GM21786 (cell line): ENCODE measurements around the gene ALOXE3.
"Not testable (repeated sequence)": the region's sequence is repeated elsewhere in the genome, so short reads cannot be mapped to it uniquely, and the experiment has no call there.

ENCODE experiments used
- ATAC-seq: cut with Tn5 transposase; IDR thresholded peaks from one replicate; pipeline ENCODE4 v1.9.1; 2021; ENCODE audit not compliant: unreplicated experiment

The ALOXE3 gene

DNA sequence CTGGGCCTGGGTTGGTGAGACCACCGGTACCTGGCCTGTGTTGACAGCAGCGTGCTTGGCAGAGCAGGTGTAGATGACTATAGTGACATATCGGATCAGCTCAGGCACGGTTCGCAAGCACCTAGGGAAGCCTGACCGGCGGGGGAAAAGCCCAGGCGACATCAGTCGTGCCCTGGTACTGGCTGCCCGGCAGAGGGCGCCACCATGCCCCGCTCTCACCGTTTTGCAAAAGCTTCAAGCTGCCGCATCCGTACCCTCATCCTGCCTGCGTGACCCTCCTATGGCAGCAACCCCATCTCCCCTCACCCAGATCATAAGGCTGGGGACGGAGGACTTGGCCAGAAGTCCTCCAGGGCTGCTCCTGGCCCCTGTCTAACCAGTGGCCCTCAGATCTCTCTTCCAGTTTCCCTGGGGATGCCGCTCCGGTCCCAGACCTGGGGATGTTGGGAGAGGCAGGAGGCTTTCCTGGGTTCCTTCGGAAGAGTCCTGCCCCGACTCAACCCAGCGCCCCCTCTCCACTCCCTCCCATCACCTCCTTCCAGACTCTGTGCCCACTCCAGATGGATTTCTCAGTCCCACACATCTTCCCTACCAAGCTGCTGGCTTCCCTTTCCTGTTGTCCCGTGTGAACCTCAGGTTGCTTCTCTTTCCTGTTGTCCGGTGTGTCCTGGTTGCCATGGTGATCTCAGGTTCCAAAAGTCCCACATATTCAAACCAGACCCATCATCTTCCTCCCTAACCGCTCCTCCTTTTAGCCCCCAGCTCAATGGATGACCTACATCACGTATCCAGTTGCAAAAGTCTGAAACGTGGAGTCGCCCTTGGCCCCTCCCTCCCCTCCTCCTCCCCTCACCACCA is 44.5 kb downstream of the ALOXE3 start:
- no peak for ATAC-seq

DNA sequence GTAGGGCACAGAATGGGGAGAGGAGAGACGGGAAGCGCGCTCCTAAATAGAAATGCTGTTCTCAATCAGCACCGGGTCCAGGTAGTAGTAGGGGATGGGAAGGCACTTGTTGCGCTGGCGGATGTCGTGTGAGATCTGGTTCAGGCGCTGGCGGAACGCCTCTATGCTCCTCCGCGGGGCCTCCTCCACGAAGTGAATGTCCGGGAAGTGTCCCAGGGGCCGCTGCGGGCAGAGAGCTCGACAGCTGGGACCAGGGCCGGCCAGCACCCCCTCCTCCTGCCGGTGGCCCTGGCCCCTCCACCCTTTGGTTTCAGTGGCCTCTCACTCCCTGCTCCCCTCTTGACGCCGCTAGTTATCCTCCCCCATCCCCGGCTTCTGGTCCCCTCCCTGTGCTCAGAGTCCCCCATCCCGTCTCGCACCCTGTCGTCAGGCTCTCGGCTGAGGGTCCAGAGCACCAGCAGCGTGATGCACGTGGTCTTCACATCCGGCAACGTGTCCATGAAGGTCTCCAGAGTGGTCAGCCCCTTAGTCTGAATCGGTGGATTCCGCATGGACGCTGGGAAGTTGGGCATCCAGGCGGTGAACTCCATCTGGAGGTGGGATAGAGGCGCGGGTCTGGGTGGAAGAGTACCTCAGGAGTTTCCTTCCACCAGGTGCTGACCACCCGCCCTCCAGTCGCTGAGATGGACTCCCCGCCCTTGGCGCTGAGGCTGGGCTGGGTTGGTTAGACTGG is 45.4 kb downstream of the ALOXE3 start:
- ATAC-seq, result no peak

DNA sequence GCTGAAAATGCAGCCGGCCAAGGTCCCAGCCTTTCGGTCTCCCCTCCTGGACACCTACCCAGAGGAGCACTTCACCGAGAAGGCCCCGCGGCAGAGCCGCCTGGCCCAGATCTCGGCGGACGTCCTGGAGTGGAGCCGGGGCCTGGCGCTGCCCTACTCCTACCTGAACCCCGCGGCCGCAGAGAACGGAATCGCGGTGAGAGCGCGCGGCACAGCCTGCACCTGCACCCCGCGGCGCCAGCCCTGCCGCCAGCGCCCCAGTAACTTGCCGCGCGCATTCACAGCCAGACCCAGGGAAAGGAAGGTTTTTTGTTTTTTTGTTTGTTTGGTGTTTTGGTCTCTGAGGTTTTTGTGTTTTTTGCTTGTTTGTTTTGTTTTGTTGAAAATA is 46.0 kb downstream of the ALOXE3 start:
- ATAC-seq, result no peak

DNA sequence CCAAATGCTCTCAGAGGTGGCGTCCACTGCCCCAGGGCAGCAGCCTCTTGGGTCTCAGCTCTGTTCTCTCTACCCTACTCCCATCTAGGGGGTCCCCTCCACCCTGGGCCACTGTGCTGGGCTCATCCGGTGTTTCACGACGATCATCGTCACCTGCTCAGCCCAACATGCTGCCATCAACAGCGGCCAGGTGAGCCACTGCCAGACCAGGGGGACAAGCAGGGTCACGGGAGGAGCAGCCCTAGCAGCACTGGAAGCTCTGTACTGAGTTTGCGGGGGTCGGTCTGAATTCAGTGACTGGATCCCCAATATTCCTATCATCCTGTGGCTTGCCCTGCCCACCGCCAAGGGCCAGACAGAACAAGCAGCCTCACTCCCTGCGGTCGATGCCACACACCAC is 46.8 kb downstream of the ALOXE3 start:
- no peak for ATAC-seq

DNA sequence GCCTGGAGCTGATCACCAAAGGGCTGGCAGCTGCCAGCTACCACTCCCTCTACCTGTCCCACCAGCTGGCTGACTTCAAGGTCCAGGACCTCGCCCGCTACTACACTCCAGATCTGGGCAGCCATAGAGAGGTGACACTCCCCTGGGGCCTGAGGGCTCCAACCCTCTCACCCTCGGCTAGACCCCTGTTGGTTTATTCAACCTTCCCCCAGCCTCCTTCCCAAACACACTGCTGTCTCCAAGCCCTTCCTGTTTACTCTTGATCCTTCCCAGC is 48.8 kb downstream of the ALOXE3 start:
- ATAC-seq, result no peak

DNA sequence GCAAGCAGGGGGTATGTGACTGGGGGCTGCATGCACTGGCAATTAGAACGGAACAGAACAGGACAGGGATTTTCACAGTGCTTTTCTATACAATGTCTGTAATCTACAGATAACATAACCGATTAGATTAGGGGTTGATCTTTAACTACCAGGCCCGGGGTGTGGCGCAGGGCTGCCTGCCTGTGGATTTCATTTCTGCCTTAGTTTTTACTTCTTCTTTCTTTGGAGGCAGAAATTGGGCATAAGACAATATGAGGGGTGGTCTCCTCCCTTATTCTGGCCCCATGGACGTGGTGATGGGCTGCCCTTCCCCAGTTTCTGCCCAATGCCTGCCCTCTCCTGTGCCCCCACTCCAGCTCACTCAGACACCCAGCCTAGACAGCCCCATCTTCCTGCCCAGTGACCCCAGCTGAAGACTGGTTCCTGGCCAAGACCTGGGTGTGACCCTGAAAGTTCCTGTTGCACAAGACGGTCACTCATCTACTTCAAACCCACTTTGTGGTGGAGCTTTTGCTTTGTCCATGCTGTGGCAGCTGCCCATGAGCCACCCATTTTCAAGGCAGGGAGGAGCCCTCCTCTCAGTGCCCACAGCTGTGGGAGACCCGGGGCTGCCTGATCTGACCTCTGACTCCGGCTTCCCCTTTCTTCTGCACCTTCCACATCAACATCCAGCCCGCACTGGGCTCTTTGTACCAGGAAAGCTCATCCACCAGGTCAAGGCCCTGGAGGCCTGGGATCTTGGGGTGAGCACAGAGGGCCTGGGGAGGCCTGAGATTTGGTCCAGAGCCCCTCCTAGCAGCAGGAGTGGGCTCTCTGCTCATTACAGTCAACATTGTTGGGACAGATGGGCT is 49.4 kb downstream of the ALOXE3 start:
- ATAC-seq, result no peak

DNA sequence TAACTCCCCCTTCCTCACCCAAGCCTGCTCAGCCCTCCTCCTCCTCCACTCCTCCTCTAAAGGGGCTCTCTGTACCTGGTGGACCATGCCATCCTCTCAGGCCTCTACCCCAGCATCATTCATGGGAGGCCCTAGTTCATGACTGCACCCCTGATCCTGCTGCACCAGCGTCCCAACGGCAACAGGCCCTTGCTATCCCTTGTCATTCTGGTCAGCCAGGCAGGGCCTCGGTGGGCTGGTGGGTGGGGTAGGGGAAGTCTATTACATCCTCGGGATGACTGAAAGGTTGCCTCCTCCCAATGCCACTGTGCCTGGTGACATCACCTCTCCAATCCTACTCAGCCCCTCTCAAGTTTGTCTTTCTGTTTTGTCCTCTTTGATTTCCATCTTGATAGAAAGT is 50.5 kb downstream of the ALOXE3 start:
- ATAC-seq, result no peak

DNA sequence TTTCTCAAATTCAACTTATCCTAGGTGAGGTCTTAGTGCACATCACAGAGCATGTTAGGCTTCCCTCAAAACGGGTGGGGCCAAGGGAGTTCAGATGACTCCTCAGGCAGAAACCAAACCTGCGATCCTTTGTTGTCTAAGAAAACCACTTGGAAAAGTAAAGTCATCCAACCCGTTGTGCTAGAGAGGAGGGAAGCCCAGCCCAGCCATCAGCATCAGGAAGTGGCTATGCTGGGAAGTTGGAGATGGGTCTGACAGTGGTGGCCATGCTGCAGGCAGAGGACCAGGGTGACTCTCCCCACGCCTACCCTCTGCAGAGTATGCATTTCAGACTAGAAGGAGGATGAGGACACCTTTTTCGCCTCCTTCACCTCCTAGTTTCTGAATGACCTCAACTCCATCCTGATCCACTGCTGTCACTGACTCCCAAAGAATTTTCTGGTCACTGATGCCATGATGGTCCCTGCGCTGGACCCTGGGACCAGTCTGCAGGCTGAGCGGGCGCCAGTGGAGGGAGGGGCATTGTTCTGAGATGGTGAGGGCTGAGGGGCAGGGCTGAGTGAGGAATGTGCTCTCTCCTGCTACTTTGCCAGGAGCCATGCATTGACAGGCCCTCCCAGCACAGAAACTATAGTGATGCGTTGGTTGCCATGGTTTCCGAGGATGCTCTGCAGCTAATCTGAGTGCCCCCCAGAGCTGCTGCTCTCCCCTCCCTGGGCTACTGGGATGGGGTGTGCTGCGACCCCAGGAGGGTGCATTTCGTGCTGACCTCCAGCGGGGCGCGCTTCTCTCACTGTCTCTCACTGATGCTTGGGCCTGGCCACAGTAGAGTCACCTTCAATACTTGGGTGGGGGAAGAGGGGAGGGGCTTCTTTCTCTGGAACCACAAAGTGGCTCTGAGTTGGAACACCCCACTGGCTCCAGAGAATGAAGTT is 51.2 kb downstream of the ALOXE3 start:
- no peak for ATAC-seq

DNA sequence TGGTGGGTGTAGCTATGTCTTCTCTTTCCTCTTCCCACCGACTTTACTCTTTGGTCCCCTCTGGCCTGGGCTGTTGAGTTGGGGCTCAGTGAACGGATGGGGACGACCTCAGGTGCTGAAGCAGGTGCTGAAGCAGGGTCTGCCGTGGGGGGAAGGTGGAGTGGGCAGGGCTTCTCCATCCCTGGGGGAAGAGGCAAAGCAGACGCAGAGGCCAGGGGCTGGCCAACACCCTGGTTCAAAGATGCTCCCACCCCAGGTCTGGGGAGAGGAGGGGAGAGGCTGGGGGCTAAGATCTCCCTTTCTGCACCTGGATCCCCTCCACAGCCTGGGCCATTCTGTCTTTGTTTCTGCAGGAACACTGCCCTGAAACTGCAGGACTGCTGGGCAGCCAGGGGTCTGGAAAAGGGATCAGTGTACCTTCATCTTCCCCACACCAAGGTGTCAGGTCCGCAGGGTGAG is 53.7 kb downstream of the ALOXE3 start:
- no peak for ATAC-seq

DNA sequence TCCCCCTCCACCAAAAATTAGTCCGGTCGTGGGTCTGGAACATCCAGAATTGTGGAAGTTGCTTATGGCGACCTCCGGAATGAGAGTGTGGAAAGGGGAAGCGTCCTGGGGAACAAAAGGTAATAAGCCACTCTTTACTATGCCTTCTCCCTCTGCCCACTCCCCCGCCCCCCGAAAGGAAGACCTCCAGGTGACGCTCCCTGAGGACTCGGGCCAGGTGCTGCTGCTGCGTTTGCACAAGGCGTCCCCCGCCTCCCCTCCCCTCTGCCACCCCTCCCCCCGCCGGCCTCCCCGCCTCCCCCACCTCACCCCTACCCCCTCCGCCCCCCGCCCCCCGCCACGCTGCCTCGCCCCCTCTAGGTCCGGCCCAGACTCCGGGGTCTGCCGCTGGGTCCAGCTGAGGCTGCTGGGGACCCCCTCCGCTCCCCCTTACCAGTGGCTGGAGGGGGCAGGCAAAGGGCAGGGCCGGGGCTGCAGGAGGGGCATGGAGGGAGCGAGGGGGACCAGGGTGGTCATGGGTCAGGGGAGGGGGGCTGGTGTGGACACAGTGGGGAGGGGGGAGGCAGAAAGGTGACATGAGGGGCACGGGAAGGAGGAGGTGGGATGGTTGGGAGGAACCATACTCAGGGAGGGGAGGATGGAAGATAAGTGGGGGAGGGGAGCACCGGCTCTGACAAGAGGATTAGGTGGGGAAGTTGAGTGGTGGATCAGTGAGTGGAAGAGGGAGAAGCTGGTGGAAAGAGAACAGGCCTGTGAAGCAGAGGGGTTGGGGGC is 54.4 kb downstream of the ALOXE3 start:
- no peak for ATAC-seq

DNA sequence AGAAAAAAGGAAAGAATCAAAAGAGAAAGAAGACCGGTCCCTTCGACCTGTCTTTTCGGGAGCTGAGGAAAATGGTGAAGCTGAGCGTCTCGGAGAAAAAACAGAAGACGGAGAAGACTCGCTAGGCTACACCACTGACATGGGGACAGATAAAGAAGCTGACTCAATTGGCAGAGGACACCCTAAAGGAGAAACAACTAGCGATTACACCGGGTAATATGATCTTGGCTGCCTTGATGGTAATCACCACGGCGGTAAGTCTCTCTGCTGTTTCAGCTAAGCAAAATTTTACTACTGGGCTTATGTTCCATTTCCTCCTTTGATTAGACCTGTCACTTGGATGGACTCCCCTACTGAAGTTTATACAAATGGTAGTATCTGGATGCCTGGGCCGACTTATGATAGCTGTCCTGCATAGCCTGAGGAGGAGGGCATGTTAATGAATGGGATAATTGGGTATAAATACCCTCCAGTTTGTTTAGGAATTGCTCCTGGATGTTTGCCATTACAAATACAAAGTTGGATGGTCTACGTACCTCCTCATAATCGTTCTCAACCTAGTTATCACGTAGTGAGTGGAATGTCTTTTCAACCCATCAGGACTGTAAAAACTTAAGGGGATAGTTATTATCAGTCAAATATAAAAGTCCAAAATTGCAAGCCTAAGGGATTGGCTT is 55.4 kb downstream of the ALOXE3 start:
- no peak for ATAC-seq

DNA sequence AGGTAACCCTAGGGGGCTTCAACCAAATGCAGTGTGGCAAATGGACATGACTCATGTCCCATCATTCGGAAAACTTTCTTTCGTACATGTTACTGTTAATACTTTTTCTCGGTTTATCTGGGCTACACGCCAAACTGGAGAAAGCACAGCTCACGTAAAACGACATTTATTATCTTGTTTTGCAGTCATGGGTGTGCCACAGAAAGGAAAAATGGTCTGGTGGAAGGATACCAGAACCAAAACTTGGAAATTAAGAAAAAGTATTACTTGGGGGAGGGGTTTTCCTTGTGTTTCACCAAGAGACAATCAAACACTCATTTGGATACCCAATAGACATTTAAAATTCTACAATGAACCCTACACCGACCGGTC is 55.9 kb downstream of the ALOXE3 start:
- no peak for ATAC-seq

DNA sequence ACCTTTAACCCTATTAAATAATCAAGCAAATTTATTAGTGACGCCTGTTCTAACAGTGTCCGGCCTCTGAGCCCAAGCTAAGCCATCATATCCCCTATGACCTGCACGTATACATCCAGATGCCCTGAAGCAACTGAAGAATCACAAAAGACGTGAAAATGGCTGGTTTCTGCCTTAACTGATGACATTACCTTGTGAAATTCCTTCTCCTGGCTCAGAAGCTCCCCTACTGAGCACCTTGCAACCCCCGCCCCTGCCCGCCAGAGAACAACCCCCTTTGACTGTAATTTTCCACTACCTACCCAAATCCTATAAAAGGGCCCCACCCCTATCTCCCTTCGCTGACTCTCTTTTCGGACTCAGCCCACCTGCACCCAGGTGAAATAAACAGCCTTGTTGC is 56.5 kb downstream of the ALOXE3 start:
- not testable (repeated sequence) for ATAC-seq

DNA sequence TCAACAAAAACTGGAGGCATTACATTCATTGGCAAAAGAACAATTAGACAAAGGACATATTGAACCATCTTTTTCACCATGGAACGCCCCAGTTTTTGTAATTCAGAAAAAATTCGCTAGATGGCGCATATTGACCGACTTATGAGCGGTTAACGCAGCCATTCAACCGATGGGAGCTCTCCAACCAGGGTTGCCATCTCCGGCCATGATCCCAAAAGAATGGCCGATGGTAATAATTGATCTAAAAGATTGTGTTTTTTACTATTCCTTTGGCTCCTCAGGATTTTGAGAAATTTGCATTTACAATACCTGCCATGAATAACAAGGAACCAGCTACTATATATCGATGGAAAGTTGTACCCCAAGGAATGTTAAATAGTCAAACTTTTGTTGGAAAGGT is 58.0 kb downstream of the ALOXE3 start:
- no peak for ATAC-seq

DNA sequence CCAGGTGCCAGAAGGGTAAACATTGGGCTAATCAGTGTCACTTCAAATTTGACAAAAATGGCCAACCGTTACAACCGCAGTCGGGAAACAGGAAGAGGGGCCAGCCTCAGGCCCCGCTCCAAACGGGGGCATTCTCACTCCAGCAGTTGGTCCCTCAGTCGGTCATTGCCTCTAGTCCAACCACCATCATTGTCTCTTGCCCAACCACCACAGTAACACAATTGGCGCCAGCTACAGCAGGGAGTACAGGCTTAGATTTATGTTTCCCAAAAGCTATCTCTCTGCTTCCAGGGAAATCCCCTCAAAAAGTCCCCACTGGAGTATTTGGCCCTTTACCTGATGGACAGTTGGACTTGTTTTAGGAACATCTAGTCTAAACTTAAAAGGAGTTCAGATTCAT is 59.2 kb downstream of the ALOXE3 start:
- ATAC-seq, result no peak

DNA sequence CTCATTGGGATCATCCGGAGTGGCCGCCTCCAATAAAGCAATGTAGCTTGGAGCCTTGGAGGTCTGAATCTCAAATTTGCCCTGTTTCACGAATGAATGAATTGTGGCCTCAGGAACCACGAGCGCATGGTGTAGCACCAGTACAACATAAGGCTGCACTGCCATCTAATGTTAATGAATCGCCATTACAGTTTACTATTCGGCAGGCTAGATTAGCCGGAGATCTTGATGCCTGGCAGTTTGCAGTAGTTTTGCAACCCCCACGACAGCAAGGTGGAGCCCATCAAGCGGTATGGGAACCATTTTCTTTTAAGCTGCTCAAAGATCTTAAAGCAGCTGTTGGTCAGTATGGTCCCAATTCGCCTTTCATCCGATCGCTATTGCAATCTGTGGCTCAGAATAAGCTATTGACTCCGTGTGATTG is 60.6 kb downstream of the ALOXE3 start:
- ATAC-seq, result no peak

DNA sequence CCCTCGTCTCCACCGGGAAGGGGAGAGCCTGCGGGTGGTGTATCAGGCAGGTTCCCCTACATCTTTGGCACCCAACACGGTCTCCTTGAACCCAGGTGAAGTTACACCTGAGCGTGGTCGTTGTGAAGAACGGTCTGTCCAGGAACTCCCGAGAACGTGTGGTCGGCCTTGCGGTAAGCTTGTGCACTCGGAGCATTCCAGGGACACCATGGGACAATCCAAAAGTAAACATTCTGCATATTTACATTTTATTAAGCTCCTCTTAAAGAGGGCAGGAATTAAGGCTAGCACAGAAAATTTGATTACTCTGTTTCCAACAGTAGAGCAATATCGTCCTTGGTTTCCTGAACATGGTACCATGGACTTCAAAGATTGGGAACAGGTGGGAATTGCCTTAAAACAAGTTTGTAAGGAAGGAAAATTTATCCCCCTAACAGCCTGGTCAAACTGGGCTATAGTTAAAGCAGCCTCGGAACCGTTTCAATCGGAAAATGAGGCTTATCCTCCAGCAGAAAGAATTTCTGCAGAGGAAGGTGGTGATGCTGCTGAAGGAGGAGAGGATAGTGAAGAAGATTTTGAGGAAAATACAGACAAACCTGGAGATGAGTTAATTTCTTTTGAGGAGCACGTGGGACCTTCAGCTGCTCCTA is 61.2 kb downstream of the ALOXE3 start:
- no peak for ATAC-seq

DNA sequence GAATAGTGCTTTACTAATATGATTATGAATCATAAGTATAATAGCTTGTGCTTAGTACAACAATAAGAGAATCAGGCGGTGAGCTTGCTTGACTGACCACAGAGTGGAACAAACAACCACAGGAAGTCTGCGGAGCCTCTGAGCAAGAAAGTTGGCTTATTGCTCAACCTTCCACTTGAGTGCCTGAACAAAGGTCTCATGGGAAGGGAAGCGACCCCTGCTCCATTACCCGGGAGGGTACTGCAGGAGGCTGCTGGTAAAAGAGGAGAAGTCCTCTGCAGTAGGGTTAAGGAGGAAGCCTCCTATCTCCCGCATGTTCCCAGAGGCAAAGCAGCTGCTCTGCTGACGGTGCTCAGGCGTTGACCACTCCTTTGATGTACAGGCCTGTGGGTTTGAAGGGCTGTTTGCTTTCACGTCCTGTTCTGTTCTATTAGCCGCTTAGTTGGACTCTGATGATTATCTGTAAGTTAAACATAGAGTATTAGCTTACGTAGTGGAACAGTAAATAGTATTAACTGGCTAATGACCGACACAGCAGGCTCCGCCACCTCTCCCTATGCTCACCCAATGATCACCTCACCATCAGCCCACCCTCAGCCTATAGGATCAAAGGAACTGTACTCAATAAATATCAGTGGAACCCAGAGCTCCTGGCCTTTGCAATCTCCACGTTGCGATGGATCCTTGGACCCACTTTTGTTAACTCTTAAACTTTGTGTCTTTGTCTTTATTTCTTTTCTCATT is 61.9 kb downstream of the ALOXE3 start:
- no peak for ATAC-seq
